LNCaP clone FGC (cell line): Measurements from ENCODE around the gene RAB13.

ENCODE experiments used
- DNase-seq: peaks from one replicate; pipeline ENCODE4 v3.0.0-alpha.2; 2011; ENCODE audit warnings: low read depth
- H3K4me3 ChIP-seq: 2 replicates; pipeline ENCODE4 v1.5.1; 2011; ENCODE audit warnings: mild to moderate bottlenecking, low read depth, low read length, control low read depth
- TF ChIP-seq, protein P1 (sequence below): IDR thresholded peaks from 2 replicates; pipeline ENCODE4 v1.5.1; 2012; ENCODE audit warnings: mild to moderate bottlenecking; ENCODE audit not compliant: control insufficient read depth, insufficient read depth; ENCODE audit errors: extremely low read depth

RAB13 gene

DNA sequence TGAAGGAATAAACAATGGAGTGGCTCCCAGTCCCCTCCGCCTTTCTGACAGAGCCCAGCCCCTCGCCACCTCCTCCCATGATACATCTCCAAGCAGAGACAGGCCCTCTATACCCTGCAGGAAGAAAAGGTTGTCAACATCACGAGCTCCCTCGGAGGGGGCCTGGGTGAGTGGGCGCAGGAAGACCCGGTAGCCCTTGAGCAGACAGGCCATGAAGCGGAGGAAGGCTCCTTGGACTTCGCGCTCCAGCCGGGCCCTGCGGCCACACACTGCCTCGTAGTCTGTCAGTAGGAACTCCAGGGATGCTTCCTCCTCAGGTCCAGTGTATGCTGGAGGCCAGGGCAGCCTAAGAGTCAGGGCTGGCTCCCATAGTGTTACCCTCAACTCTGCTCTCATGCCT lies 46.7 kb downstream of the RAB13 start:
- DNase-seq = no peak
- TF ChIP-seq, protein P1, sequence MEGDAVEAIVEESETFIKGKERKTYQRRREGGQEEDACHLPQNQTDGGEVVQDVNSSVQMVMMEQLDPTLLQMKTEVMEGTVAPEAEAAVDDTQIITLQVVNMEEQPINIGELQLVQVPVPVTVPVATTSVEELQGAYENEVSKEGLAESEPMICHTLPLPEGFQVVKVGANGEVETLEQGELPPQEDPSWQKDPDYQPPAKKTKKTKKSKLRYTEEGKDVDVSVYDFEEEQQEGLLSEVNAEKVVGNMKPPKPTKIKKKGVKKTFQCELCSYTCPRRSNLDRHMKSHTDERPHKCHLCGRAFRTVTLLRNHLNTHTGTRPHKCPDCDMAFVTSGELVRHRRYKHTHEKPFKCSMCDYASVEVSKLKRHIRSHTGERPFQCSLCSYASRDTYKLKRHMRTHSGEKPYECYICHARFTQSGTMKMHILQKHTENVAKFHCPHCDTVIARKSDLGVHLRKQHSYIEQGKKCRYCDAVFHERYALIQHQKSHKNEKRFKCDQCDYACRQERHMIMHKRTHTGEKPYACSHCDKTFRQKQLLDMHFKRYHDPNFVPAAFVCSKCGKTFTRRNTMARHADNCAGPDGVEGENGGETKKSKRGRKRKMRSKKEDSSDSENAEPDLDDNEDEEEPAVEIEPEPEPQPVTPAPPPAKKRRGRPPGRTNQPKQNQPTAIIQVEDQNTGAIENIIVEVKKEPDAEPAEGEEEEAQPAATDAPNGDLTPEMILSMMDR = no peak
- H3K4me3 ChIP-seq = no peak overlapping the region

DNA sequence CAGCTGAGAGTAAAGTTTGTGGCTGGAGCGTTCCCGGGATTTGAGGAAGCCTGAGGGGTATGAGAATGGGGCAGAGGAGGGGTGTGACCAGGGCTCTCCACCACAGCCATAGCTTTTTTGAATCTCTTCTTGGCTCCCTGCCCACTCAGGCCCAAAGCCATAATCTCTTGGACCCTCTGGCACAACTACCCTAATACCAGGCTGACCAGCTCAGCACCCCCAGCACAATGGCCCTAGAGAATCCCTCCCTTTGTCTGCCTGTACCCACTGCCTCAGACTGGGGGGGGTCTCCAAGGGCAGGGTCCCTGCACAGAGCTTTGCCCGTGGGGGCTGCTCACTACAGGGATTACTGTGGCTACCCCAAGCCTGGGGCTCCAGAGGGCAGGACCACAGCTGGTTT lies 47.1 kb downstream of the RAB13 start:
- DNase-seq = no peak
- TF ChIP-seq, protein P1 = no peak
- H3K4me3 ChIP-seq = no peak overlapping the region

DNA sequence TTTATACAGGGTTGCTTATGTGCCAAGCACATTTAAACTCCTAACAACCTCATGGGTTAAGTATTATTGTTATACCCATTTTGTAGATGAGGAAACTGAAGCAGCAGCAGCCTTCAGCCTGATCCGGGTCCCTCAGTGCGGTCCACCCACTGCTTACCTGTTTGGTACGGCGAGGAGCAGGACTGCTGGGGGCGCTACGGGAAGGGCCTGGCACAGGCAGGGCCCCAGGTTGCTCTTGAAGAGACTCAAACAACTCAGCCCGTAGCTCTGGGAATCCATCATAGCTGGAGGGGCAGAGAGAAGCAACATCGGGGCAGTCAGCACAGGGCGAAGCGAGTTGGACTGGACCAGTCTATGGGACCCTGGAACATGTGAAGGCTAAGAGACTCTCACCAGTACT lies 48.8 kb downstream of the RAB13 start:
- TF ChIP-seq, protein P1 = no peak
- DNase-seq = no peak
- no peak overlapping the region for H3K4me3 ChIP-seq

DNA sequence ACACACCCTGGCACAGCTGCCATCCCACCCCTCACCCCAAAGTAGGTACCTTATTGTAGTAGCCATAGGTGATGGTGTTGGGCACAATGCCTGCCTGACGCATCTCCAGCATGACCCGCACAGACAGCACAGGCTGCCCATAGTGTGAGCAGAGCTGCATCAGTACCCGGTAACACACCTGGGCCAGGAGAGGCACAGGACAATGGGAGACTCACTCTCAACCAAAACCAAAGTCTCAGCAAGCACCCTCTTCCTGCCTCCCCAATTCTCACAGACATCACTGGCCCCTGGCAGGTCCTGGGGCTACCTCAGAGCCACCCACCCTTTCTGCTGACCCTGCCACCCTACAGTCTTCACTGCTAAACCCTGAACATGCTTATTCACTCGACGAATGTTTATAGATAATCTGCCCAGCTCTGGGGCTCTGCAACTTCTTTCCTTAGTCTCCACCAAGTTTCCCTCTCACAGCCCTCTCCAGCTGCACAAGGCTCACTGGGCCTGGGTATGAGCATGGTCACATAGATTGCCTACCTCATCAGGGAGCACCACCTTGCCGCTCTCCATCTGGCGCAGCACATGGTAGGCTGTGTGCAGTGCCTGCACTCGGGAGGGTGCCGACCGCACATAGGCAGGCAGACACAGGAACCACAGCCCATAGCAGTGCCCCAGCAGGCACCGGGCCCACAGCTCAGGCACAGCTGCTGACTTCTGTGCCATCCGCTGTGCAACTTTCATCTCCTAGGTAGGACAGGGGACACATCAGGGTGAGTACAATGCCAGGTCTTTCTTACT lies 49.9 kb downstream of the RAB13 start:
- TF ChIP-seq, protein P1 = no peak
- DNase-seq = no peak
- no peak overlapping the region for H3K4me3 ChIP-seq

DNA sequence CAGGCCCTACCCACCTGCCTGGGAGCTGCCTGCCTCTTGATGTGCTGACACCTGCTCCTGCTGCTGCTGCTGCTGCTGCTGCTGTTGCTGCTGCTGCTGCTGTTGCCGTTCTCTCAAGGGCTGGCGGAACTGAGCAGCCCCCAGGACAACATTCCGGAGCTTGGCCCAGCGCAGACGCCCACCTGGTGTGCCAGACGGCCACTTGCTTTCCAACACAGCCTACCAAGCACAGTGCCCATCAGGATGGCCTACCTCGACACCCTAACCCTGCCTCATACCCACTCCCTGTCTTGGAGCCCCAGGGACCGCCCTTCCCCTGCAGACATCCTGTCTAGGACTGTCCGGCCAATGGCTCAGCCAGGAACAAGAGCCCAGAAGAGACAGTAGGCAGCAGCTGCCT lies 51.4 kb downstream of the RAB13 start:
- no peak overlapping the region for H3K4me3 ChIP-seq
- TF ChIP-seq, protein P1 = no peak
- no peak for DNase-seq

DNA sequence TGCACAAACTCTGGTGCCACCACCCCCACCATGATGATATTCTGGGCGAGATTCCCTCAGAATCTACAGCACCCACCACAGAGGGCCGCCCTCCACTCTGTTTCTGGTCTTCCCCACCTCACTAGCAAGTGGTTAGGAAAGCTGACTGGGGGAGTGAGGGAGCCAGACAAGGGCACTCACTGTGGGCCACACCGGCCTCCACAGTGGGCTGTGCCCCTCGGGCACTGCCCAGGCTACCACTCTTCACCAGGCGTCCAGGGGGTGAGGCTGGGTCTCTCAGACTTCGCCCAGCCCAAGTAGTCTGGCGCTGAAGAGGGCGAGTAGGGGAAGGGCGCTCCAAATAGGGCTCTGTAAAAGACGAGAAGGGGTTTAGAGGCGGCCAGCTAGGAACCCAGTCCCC lies 52.2 kb downstream of the RAB13 start:
- H3K4me3 ChIP-seq = no peak overlapping the region
- TF ChIP-seq, protein P1 = no peak
- no peak for DNase-seq

DNA sequence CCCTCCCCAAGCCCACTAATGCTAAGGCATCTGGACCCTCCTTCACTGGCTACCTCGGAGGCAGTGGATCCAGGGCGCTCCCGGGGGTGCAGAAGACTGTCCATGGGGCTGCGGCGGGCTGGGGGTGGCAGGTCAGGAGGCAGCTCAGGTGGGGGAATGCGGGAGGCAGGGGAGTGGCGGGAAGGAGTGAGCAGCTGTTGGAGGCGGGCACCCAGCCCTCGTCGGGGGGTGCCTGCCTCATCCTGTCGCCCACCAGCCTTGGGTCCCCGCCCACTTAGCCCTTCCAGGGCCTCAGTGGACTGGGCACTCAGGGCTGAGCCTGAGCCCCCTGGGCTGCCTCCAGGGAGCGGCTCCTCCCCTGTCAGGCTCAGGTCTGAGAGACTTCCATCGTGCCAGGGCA lies 52.7 kb downstream of the RAB13 start:
- TF ChIP-seq, protein P1 = no peak
- H3K4me3 ChIP-seq = no peak overlapping the region
- DNase-seq = no peak
